HL-60 (cell line): Measurements from ENCODE around the gene ZCCHC24.

Source experiments
- DNase-seq, 2 experiments: peaks; one replicate each; pipeline ENCODE4 v3.0.0-alpha.2; 2010 to 2020; ENCODE audit warnings: low read depth in 1 of 2, low spot score in 1 of 2
- H3K27ac ChIP-seq: fragments of 250-450 bp; sonication (Bioruptor Pico); replicated peaks from 2 replicates; pipeline ENCODE4 v1.5.1; 2020; ENCODE audit warnings: mild to moderate bottlenecking, moderate library complexity
- H3K27me3 ChIP-seq: fragments of 250-450 bp; sonication (Bioruptor Pico); 2 replicates; pipeline ENCODE4 v1.5.1; 2021; ENCODE audit warnings: mild to moderate bottlenecking, moderate library complexity; ENCODE audit not compliant: insufficient read depth, poor library complexity, severe bottlenecking
- H3K4me3 ChIP-seq: replicated peaks from 2 replicates; pipeline ENCODE4 v1.5.1; 2011; ENCODE audit warnings: mild to moderate bottlenecking, control low read depth, low read length; ENCODE audit not compliant: insufficient read depth
- CTCF ChIP-seq: IDR thresholded peaks from one replicate; pipeline ENCODE4 v1.5.1; 2011; ENCODE audit warnings: low read length, control low read depth, inconsistent platforms; ENCODE audit not compliant: insufficient read depth
- GABPA ChIP-seq: IDR thresholded peaks from 2 replicates; pipeline ENCODE4 v1.6.1; 2012; ENCODE audit warnings: low read depth
- POLR2AphosphoS5 ChIP-seq: IDR thresholded peaks from 2 replicates; pipeline ENCODE4 v1.6.1; 2012; ENCODE audit warnings: low read depth
- REST ChIP-seq: IDR thresholded peaks from 2 replicates; pipeline ENCODE4 v1.6.1; 2012; ENCODE audit warnings: low read depth; ENCODE audit not compliant: insufficient replicate concordance
- SPI1 ChIP-seq: IDR thresholded peaks from 2 replicates; pipeline ENCODE4 v1.6.1; 2012; ENCODE audit warnings: low read depth, mild to moderate bottlenecking, borderline replicate concordance

ZCCHC24 gene

GRCh38 chr10:79409038-79409725, 36.2 kb downstream of the ZCCHC24 start:
- Histone ChIP-seq H3K27me3 (no peaks in the 10 kb centered on the region), H3K4me3 (no peak overlapping the region), H3K27ac (no peak overlapping the region)
- DNase-seq = no peak
- TF ChIP-seq REST (no peak), SPI1 (no peak), POLR2AphosphoS5 (no peak), GABPA (no peak), CTCF (no peak)

GRCh38 chr10:79407811-79408795, 37.3 kb downstream of the ZCCHC24 start:
- Histone ChIP-seq H3K4me3 (no peak overlapping the region), H3K27ac (no peak overlapping the region), H3K27me3 (no peaks in the 10 kb centered on the region)
- no peak for TF ChIP-seq GABPA
- no peak for TF ChIP-seq CTCF
- TF ChIP-seq POLR2AphosphoS5 = no peak
- no peak for TF ChIP-seq REST
- TF ChIP-seq SPI1 = no peak
- DNase-seq = no peak

GRCh38 chr10:79407423-79407796, 38.0 kb downstream of the ZCCHC24 start:
- TF ChIP-seq REST (no peak), CTCF (no peak), POLR2AphosphoS5 (no peak), SPI1 (no peak), GABPA (no peak)
- DNase-seq = no peak
- Histone ChIP-seq H3K27ac (no peak overlapping the region), H3K27me3 (no peaks in the 10 kb centered on the region), H3K4me3 (no peak overlapping the region)
